Measurements from ENCODE around the gene ZNF90. TPM values are rescaled to one million over a fixed set of nuclear protein-coding genes. Genes with fewer than 3 reads are reported as not detected.

ZNF90 gene
- total RNA-seq, 1 experiment from 2014 or later = 88.7 TPM

DNA sequence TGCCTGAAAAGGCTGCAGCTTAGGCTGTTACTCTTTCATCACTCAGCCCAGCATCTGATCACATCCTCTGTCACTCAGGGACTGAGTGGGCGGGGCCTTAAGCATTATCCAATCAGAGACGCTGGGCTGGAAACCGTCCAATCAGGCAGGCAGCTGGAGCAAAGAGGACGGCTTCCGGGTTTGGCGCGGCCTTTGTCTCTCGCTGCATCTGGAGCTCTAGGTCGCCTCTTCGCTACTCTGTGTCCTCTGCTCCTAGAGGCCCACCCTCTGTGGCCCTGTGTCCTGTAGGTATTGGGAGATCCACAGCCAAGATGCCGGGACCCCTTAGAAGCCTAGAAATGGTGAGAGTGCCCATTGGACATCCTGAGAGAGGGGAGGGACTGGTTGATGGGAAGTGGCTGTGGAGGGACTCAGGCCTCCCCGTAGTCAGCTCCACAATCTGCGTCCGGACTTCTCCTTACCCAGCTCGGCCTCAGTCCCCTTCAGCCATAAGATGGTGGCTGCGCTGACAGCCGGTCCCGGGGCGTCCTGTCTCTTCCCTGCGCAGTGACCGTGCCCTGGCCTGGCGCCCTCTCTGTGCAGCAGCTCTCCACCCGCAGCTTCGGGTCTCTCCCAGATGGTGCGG lies 89.3 kb downstream of the ZNF90 start, which contains the start of gene ZNF486:
Gene ZNF486 (plus strand): TSS at position 195 of the 625 bp plus-strand sequence. CDS start 117 bp downstream, at position 312.
- H3K79me2 ChIP-seq (ENCODE audit: insufficient read depth, low read length) = peaks cover 16% of the 10 kb centered on the region; the same call in 1 of the 2 replicates
- H3K27me3 ChIP-seq (ENCODE audit: insufficient read depth, low read length) = no peaks in the 10 kb centered on the region
- no peaks in the 10 kb centered on the region for H3K27me3 Mint-ChIP-seq (ENCODE audit: low read depth)
- no peak within 1 kb of the TSS for H2BK20ac ChIP-seq (ENCODE audit: low read depth, low read length, poor library complexity, severe bottlenecking)
- H3K79me1 ChIP-seq (ENCODE audit: insufficient read depth, low read depth, low read length, poor library complexity, severe bottlenecking) = peaks cover 3% of the 10 kb centered on the region
- no peak within 1 kb of the TSS for H2AK5ac ChIP-seq (ENCODE audit: insufficient read length, low read length)
- no CpG with 5 or more reads among the region's 25 CpGs for WGBS (ENCODE audit: extremely low coverage, insufficient read length, low lambda C conversion rate)
- H3K4me2 ChIP-seq (ENCODE audit: insufficient read depth, insufficient read length, low read length) = peak within 1 kb of the TSS; percentile 83
- H3K27ac Mint-ChIP-seq = peak within 1 kb of the TSS; percentile 97 to 99 (median 98)
- no peaks in the 10 kb centered on the region for H3K9me3 ChIP-seq (ENCODE audit: control insufficient read depth, low read depth, low read length)
- no peak within 1 kb of the TSS for H2AFZ ChIP-seq (ENCODE audit: low read length)
- peaks cover 11 to 21% of the 10 kb centered on the region in 2 experiments for H3K4me1 Mint-ChIP-seq
- no peak within 1 kb of the TSS for H2BK15ac ChIP-seq (ENCODE audit: low read depth, low read length)
- no peak within 1 kb of the TSS for H4K8ac ChIP-seq (replicated peaks; ENCODE audit: insufficient read length, low read depth, low read length)
- H2BK120ac ChIP-seq (ENCODE audit: low read depth, low read length, poor library complexity, severe bottlenecking) = peak within 1 kb of the TSS; percentile 29
- H4K91ac ChIP-seq (ENCODE audit: insufficient read length, low read depth, low read length) = no peak within 1 kb of the TSS
- peak within 1 kb of the TSS; percentile 94 for H3K9ac ChIP-seq (ENCODE audit: extremely low read depth, insufficient read length, low read length)
- peak within 1 kb of the TSS; percentile 64 for H2BK5ac ChIP-seq (ENCODE audit: insufficient read length, low read length)
- TF ChIP-seq, protein P1, sequence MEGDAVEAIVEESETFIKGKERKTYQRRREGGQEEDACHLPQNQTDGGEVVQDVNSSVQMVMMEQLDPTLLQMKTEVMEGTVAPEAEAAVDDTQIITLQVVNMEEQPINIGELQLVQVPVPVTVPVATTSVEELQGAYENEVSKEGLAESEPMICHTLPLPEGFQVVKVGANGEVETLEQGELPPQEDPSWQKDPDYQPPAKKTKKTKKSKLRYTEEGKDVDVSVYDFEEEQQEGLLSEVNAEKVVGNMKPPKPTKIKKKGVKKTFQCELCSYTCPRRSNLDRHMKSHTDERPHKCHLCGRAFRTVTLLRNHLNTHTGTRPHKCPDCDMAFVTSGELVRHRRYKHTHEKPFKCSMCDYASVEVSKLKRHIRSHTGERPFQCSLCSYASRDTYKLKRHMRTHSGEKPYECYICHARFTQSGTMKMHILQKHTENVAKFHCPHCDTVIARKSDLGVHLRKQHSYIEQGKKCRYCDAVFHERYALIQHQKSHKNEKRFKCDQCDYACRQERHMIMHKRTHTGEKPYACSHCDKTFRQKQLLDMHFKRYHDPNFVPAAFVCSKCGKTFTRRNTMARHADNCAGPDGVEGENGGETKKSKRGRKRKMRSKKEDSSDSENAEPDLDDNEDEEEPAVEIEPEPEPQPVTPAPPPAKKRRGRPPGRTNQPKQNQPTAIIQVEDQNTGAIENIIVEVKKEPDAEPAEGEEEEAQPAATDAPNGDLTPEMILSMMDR (conservative IDR thresholded peaks at IDR 0.05) = no peak
- peak within 1 kb of the TSS; percentile 97 for H3K14ac ChIP-seq (ENCODE audit: insufficient read depth, low read length)
- no peak within 1 kb of the TSS for H3K56ac ChIP-seq (ENCODE audit: insufficient read length, low read depth, low read length)
- no peak within 1 kb of the TSS for H3T11ph ChIP-seq (ENCODE audit: low read length)
- H3K4me3 Mint-ChIP-seq = peak within 1 kb of the TSS; percentile 97 to 99
- no peaks in the 10 kb centered on the region for H4K20me1 ChIP-seq (ENCODE audit: control insufficient read depth, insufficient read depth, insufficient read length)
- H3K23me2 ChIP-seq (ENCODE audit: insufficient read length, low read depth, low read length, poor library complexity, severe bottlenecking) = no peaks in the 10 kb centered on the region
- peak; percentile 98 for DNase-seq
- peaks cover 2 to 21% of the 10 kb centered on the region in 2 experiments; a peak in 4 of 5 replicates for H3K9me3 Mint-ChIP-seq
- H3K18ac ChIP-seq (ENCODE audit: insufficient read length, low read depth, low read length) = peak within 1 kb of the TSS; percentile 88
- no peak within 1 kb of the TSS for H3K23ac ChIP-seq (ENCODE audit: insufficient read length, low read depth, low read length)
- H3K4me1 ChIP-seq (ENCODE audit: insufficient read depth, low read length) = no peaks in the 10 kb centered on the region
- no peak within 1 kb of the TSS for H2BK12ac ChIP-seq (ENCODE audit: insufficient read length, low read depth, low read length)
- peaks cover 35 to 39% (median 37%) of the 10 kb centered on the region in 3 experiments for H3K36me3 Mint-ChIP-seq (ENCODE audit: insufficient read depth in 1 of 3, low read depth in 3 of 3)
- peak within 1 kb of the TSS; percentile 76 for H3K27ac ChIP-seq (ENCODE audit: insufficient read length, low read depth, low read length)
- H3K4ac ChIP-seq (ENCODE audit: low read depth, low read length) = no peak within 1 kb of the TSS
- H4K5ac ChIP-seq (ENCODE audit: insufficient read length, low read depth, low read length) = no peak within 1 kb of the TSS

Measured in H9 (cell line).